ENCODE measurements around the gene TINAGL1.

GRCh38 chr1:31595836-31596736, 19.8 kb downstream of the TINAGL1 start:
- TF ChIP-seq CTCF (conservative IDR thresholded peaks at IDR 0.05 in 1 of 2, IDR thresholded peaks at IDR 0.05 in 1 of 2; ENCODE audit: low read depth in 1 of 2, low read length in 2 of 2) (no peak), EZH2 (IDR thresholded peaks at IDR 0.05; ENCODE audit: low read length, missing control alignments) (no peak)

All from fibroblast of lung (primary cell).